Muscle of leg (tissue), 11 donors: ENCODE results near the gene IPO4. TPM values are rescaled to one million over a fixed set of nuclear protein-coding genes. Genes with fewer than 3 reads are reported as not detected.

Source experiments
- DNase-seq: peaks from one replicate; pipeline ENCODE4 v3.0.0; 2013
- H3K27ac ChIP-seq: one replicate; pipeline ENCODE4 v1.5.1; 2013; ENCODE audit warnings: mild to moderate bottlenecking, low read length, control low read depth
- H3K27me3 ChIP-seq: one replicate; pipeline ENCODE4 v1.6.1; 2013; ENCODE audit warnings: low read length; ENCODE audit not compliant: control insufficient read depth, insufficient read depth
- H3K36me3 ChIP-seq: one replicate; pipeline ENCODE4 v1.6.1; 2013; ENCODE audit warnings: low read length; ENCODE audit not compliant: control insufficient read depth, insufficient read depth
- H3K4me1 ChIP-seq: one replicate; pipeline ENCODE4 v1.6.1; 2013; ENCODE audit warnings: low read length; ENCODE audit not compliant: control insufficient read depth, insufficient read depth
- H3K4me3 ChIP-seq: one replicate; pipeline ENCODE4 v1.5.1; 2013; ENCODE audit warnings: low read length, control low read depth
- H3K9me3 ChIP-seq: replicated peaks from 2 replicates; pipeline ENCODE4 v1.6.1; 2013; ENCODE audit warnings: low read depth, low read length; ENCODE audit not compliant: control insufficient read depth
- WGBS: methylation state at CpG from one replicate; pipeline ENCODE4 v1.1.5; 2013; ENCODE audit warnings: missing lambda C conversion rate; ENCODE audit not compliant: insufficient coverage; 5-methylcytosine and 5-hydroxymethylcytosine counted together
- polyA plus RNA-seq, 8 donors: library from polyadenylated mRNA; unstranded; fragments of 120-200 nt; gene quantifications; one replicate each; pipeline versions ENCODE4 v1.2.1 to v1.2.3, GENCODE V29; 2013; ENCODE audit warnings: inconsistent platforms in 1 of 8, low replicate concordance in 1 of 8; ENCODE audit not compliant: insufficient read length in 8 of 8, insufficient read depth in 1 of 8
- total RNA-seq: library from RNA; stranded (reverse); fragments of 120-200 nt; gene quantifications from one replicate; pipeline ENCODE4 v1.2.4, GENCODE V29; 2013

The IPO4 gene
- total and polyA plus RNA-seq, 9 donors, result 19.9 to 37.5 (median 29.4) TPM

DNA sequence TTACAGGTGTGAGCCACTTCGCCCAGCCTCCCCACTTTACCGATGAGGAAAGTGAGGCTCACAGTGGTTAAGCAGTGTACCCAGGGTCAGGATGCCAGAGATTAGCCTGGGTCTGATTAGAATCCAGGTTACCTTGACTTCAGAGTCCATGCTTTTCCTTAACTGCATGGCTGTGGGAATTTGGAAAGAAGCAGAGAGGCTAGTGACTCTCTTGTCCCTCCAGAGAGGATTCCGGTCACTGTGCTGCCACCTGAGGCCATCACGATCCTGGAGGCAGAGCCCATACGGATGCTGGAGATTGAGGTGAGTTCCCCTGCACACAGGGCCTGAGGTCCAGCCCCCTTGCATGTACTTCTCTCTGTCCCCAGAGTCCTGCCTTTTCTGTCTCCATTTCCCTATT lies 12.0 kb downstream of the IPO4 start:
- DNase-seq, result no peak
- Histone ChIP-seq H3K4me3 (no peak overlapping the region), H3K36me3 (peaks cover 64% of the 10 kb centered on the region), H3K4me1 (peaks cover 13% of the 10 kb centered on the region), H3K9me3 (no peaks in the 10 kb centered on the region), H3K27ac (no peak overlapping the region), H3K27me3 (no peaks in the 10 kb centered on the region)
- 89% methylated on average over 4 of the region's 5 CpGs for WGBS

DNA sequence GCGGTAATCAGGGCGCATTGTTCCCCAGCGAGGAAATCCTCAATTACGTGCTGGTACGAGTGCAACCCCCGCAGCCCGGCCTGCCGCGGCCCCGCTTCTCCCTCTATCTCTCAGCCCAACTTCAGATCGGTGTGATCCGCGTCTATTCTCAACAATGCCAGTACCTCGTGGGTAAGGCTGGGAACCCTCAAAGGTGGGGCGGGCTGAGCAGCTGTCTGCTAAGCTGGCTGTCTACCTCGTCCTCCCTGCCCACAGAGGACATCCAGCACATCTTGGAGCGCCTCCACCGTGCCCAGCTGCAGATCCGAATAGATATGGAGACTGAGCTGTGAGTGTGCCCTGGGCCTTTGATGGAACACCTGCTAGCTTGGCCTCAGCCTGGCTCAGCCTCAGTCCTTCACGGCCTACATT lies 15.7 kb downstream of the IPO4 start:
- WGBS, result 54% methylated on average over 19 of the region's 20 CpGs
- H3K4me1 ChIP-seq, result peaks cover 16% of the 10 kb centered on the region
- no peaks in the 10 kb centered on the region for H3K9me3 ChIP-seq
- H3K27me3 ChIP-seq, result no peaks in the 10 kb centered on the region
- H3K4me3 ChIP-seq, result no peak overlapping the region
- DNase-seq, result no peak
- H3K36me3 ChIP-seq, result peaks cover 45% of the 10 kb centered on the region
- H3K27ac ChIP-seq, result no peak overlapping the region

DNA sequence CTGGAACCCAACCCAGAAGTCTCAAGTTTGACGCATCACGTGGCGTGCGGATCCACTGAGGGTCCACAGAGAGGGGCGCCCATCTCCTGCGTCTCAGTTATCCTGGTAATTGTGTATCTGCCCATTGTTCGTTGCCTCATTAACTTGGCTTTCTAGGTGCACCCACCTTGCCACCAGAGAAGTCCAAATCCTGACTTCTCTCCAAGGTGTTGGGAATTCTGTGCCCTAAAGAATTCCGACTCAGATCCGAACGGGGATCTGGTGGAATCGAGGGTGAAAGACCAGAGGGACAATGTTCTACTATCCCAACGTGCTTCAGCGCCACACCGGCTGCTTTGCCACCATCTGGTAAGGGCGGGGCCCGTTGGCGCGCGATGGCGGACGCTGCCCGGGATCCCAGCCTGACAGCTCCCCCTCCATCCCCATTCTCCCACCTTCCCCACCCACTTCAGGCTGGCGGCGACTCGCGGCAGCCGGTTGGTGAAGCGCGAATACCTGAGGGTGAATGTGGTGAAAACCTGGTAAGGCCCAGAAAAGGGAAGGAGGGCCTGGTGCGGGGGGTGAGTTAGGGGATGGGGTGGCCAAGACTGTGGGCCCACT lies 16.3 kb downstream of the IPO4 start:
- Histone ChIP-seq H3K9me3 (no peaks in the 10 kb centered on the region), H3K4me1 (peaks cover 16% of the 10 kb centered on the region), H3K27me3 (no peaks in the 10 kb centered on the region), H3K36me3 (peaks cover 44% of the 10 kb centered on the region), H3K4me3 (peak overlapping the region; percentile 37), H3K27ac (no peak overlapping the region)
- WGBS, result 4% methylated on average over 9 of the region's 30 CpGs
- DNase-seq, result no peak

DNA sequence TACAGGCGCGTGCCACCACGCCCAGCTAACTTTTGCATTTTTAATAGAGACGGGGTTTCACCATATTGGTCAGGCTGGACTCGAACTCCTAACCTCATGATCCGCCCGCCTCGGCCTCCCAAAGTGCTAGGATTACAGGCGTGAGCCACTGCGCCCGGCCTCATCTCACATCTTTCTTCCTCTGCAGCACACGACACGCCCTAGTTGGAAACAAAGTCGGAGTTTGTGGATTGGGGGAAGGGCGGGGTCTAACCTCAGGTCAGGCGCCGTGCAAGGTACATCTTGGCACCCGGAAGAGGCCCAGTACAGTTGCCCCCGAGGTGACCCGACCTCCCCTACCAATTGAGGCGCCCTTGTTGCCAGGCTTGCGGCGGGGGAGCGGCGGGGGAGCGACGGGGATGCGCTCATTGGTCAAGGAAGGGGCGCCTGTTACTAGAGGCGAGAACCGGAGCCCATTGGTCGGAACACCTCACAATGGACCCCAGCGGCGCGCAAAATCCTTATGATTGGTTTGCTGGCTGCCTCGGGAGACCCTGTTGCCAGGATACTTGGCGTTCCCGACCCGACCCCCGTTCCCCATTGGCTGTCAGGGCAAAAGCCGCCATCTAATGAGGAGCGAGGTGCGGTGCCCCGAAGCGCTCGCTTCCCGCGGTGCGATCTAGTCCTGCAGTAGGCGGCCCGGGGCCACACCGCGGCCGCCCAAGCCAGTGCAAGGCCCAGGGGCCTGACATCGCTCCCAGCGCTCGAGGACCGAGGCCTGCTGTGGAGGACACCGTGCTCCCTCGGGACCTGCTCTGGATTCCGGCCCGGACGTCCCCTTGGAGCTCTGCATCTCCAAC lies 17.0 kb downstream of the IPO4 start, which contains the start of gene REC8:
TSS of gene REC8 (plus strand) at position 659 of the 839 bp plus-strand sequence. CDS start 473 bp downstream, outside the sequence.
- Histone ChIP-seq H3K27ac (no peak within 1 kb of the TSS), H3K9me3 (no peaks in the 10 kb centered on the region), H3K4me1 (peaks cover 16% of the 10 kb centered on the region), H3K27me3 (no peaks in the 10 kb centered on the region), H3K36me3 (peaks cover 43% of the 10 kb centered on the region), H3K4me3 (peak within 1 kb of the TSS; percentile 37)
- WGBS, result 6% methylated on average over 53 of the region's 63 CpGs
- DNase-seq, result peak; percentile 93

DNA sequence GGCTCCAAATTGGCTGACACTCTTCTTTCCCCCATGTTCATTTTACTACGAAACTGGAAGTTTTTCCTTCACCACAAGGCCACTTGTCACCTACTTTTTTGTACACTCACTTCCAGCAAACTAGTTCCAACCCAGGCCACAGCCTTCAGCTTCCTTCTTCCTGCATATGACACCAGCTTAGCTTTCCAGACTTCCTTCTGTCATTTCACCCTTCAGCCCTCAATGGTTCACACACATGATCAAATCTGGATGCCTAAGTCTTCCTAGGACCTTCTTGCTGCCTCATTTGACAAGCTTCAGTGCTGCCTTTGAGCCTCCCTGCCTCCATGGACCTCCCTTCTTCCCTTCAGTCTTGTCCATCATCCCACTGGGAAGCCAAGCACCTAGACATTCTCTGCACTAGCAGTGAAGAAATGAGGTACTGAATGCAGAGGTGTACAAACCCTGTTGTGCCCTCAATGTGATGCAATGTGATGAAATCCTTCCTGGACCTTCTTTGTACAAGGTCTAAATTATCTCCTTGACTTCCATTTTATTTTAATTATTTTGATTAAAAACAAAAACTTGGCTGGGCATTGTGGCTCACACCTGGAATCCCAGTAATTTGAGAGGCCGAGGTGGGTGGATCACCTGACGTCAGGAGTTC lies 21.0 kb downstream of the IPO4 start:
- H3K36me3 ChIP-seq, result peaks cover 67% of the 10 kb centered on the region
- no peak overlapping the region for H3K27ac ChIP-seq
- H3K9me3 ChIP-seq, result no peaks in the 10 kb centered on the region
- H3K27me3 ChIP-seq, result no peaks in the 10 kb centered on the region
- peak; percentile 43 for DNase-seq
- peaks cover 33% of the 10 kb centered on the region for H3K4me1 ChIP-seq
- H3K4me3 ChIP-seq, result no peak overlapping the region
- WGBS, result 87% methylated on average over 3 of the region's 3 CpGs

DNA sequence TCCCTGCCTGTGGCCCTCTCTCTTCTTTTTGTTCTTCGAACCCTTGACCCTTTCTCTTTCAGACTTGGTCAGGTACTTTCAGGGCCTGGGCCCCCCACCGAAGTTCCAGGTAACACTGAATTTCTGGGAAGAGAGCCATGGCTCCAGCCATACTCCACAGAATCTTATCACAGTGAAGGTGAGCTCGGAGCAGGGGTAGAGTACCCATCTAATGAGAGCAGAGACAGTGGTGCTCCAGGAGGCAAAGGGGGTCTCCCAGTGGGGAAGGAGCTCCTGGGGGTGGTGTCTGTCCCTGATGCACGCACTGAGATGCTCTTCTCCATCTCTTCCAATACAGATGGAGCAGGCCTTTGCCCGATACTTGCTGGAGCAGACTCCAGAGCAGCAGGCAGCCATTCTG lies 22.8 kb downstream of the IPO4 start:
- no peak for DNase-seq
- Histone ChIP-seq H3K36me3 (peaks cover 75% of the 10 kb centered on the region), H3K27ac (no peak overlapping the region)

DNA sequence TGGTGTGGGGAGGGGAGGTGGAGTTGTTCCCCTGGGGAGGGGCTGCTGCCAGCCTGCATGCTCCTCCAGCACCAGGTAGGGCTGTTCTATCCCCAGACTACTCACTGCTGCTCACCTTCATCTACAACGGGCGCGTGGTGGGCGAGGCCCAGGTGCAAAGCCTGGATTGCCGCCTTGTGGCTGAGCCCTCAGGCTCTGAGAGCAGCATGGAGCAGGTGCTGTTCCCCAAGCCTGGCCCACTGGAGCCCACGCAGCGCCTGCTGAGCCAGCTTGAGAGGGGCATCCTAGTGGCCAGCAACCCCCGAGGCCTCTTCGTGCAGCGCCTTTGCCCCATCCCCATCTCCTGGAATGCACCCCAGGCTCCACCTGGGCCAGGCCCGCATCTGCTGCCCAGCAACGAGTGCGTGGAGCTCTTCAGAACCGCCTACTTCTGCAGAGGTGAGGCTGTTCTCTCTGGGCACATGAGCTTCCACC lies 24.1 kb downstream of the IPO4 start:
- Histone ChIP-seq H3K4me3 (no peak overlapping the region), H3K4me1 (peaks cover 37% of the 10 kb centered on the region), H3K27ac (no peak overlapping the region), H3K27me3 (no peaks in the 10 kb centered on the region), H3K9me3 (no peaks in the 10 kb centered on the region), H3K36me3 (peaks cover 80% of the 10 kb centered on the region)
- no peak for DNase-seq
- whole genome bisulfite sequencing, result 93% methylated on average over 14 of the region's 14 CpGs

More for the DNA sequence above, 22.8 kb downstream of the IPO4 start:
- WGBS, result 93% methylated on average over 2 of the region's 5 CpGs
- no peaks in the 10 kb centered on the region for H3K27me3 ChIP-seq
- H3K9me3 ChIP-seq, result no peaks in the 10 kb centered on the region
- H3K4me1 ChIP-seq, result peaks cover 29% of the 10 kb centered on the region
- no peak overlapping the region for H3K4me3 ChIP-seq

DNA sequence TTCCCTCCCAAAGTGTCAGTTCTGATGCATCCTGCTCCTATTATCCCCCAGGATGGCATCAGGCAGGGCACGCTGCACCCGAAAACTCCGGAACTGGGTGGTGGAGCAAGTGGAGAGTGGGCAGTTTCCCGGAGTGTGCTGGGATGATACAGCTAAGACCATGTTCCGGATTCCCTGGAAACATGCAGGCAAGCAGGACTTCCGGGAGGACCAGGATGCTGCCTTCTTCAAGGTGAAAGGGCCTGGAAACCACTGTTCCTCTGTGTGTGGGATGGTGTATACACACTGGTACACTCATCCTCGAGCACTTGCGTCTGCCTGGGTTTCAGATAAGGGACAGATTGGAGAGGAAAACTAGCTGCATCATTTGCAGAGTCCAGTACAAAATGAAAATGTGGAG lies 26.5 kb downstream of the IPO4 start:
- 77% methylated on average over 5 of the region's 8 CpGs for WGBS
- no peak for DNase-seq
- H3K36me3 ChIP-seq, result peaks cover 79% of the 10 kb centered on the region
- no peaks in the 10 kb centered on the region for H3K9me3 ChIP-seq
- H3K27ac ChIP-seq, result peak overlapping the region; percentile 98
- H3K4me3 ChIP-seq, result peak overlapping the region; percentile 91
- no peaks in the 10 kb centered on the region for H3K27me3 ChIP-seq
- H3K4me1 ChIP-seq, result peaks cover 37% of the 10 kb centered on the region

DNA sequence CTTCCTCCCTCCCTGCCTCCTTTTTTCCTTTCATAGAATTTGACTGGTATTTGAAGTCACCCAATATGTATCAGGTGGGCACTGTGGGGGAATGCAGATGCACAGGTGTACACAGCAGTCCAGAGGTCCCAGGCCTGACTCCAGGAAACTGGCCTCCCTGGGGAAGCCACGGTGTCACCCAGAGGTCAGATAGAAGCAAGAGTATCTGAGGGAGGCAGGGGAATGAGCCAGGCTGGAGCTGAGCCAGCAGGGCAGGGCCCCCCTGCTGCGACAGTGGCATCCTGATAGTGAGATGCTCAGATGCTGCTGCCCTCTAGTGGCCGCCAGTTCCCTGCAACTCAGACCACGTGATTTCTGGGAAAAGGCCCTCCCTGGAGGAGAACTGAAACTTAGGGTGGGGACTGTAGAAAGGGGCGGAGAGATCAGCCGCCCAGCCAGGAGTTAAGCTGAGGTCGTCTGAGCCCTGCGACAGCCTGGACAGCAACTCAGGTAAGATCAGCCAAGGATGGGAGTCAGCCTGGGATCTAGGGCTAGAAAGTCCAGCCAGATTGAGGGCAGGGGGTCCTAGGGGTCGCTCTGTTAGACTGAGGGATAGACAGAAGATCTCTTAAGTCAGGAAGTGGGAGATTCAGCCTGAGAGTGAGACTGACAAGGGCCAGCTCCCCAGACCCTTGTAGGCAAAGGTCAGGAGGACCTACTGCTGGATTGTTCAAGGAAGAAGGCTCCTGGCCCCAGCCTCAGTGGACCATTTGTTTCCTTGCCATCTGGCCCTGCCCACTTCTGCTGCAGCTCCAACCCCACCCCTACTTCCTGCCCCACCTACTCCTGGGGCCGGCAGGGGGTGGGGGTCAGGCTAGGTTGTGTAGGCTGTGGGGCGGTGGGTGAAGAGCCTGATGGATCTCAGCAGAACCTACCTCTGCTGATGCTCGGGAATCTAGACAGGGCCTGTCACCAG lies 27.5 kb downstream of the IPO4 start, which contains the start of gene IRF9:
TSS of gene IRF9 (plus strand) at position 416 of the 955 bp plus-strand sequence. CDS start 880 bp downstream, outside the sequence.
- H3K9me3 ChIP-seq, result no peaks in the 10 kb centered on the region
- H3K27ac ChIP-seq, result peak within 1 kb of the TSS; percentile 98
- DNase-seq, result peak; percentile 97
- H3K4me1 ChIP-seq, result peaks cover 37% of the 10 kb centered on the region
- H3K36me3 ChIP-seq, result peaks cover 78% of the 10 kb centered on the region
- WGBS, result 0% methylated on average over 10 of the region's 12 CpGs
- H3K27me3 ChIP-seq, result no peaks in the 10 kb centered on the region
- peak within 1 kb of the TSS; percentile 91 for H3K4me3 ChIP-seq
